HepG2 (cell line): ENCODE results near the gene RUVBL1. TPM values are rescaled to one million over a fixed set of nuclear protein-coding genes. Genes with fewer than 3 reads are reported as not detected.

Experiments used
- E2F1 ChIP-seq: sonication (generic); formaldehyde crosslinking; IDR thresholded peaks from 2 replicates; pipeline ENCODE4 v1.5.0; 2020; ENCODE audit warnings: missing genetic modification reagents
- ELK4 ChIP-seq: sonication (generic); formaldehyde crosslinking; IDR thresholded peaks from 2 replicates; pipeline ENCODE4 v1.9.0; 2021; ENCODE audit warnings: missing genetic modification reagents, borderline replicate concordance
- ESRRA ChIP-seq: sonication (generic); formaldehyde crosslinking; IDR thresholded peaks from 2 replicates; pipeline ENCODE4 v1.5.1; 2020; ENCODE audit warnings: mild to moderate bottlenecking, low read depth, missing genetic modification reagents
- GABPB1 ChIP-seq: IDR thresholded peaks from 2 replicates; pipeline ENCODE4 v1.6.1; 2016; ENCODE audit warnings: mild to moderate bottlenecking, missing genetic modification reagents, moderate library complexity, missing compliant biosample characterization
- GATAD1 ChIP-seq: IDR thresholded peaks from 2 replicates; pipeline ENCODE4 v1.6.1; 2016; ENCODE audit warnings: missing genetic modification reagents, missing compliant biosample characterization
- HBP1 ChIP-seq: IDR thresholded peaks from 2 replicates; pipeline ENCODE4 v1.6.1; 2016; ENCODE audit warnings: low read depth, control low read depth
- IKZF4 ChIP-seq: sonication (generic); formaldehyde crosslinking; IDR thresholded peaks from 2 replicates; pipeline ENCODE4 v1.5.1; 2020; ENCODE audit warnings: borderline replicate concordance, mild to moderate bottlenecking, low read depth, missing genetic modification reagents; ENCODE audit errors: not compliant biosample characterization
- IRF2 ChIP-seq: IDR thresholded peaks from 2 replicates; pipeline ENCODE4 v1.6.1; 2018; ENCODE audit warnings: missing genetic modification reagents, missing compliant biosample characterization
- NFE2 ChIP-seq: sonication (generic); formaldehyde crosslinking; IDR thresholded peaks from 2 replicates; pipeline ENCODE4 v1.4.0; 2020; ENCODE audit warnings: missing genetic modification reagents
- NFYB ChIP-seq: sonication (generic); formaldehyde crosslinking; IDR thresholded peaks from 2 replicates; pipeline ENCODE4 v1.4.0; 2020; ENCODE audit warnings: missing genetic modification reagents
- NR2F6 ChIP-seq, 2 experiments: IDR thresholded peaks; 2 replicates each; pipeline ENCODE4 v1.6.1; 2016; ENCODE audit warnings: antibody characterized with exemption in 1 of 2, mild to moderate bottlenecking in 1 of 2
- REL ChIP-seq: sonication (generic); formaldehyde crosslinking; conservative IDR thresholded peaks from 2 replicates; pipeline ENCODE4 v1.8.0; 2022; ENCODE audit warnings: mild to moderate bottlenecking, missing genetic modification reagents, moderate library complexity
- RELA ChIP-seq: sonication (generic); formaldehyde crosslinking; IDR thresholded peaks from 2 replicates; pipeline ENCODE4 v1.4.0; 2020; ENCODE audit warnings: missing genetic modification reagents
- SMAD1 ChIP-seq: sonication (generic); formaldehyde crosslinking; IDR thresholded peaks from 2 replicates; pipeline ENCODE4 v1.4.0; 2020; ENCODE audit warnings: missing genetic modification reagents, low read depth, mild to moderate bottlenecking, borderline replicate concordance
- ZNF44 ChIP-seq: sonication (generic); formaldehyde crosslinking; IDR thresholded peaks from 2 replicates; pipeline ENCODE4 v1.5.1; 2020; ENCODE audit warnings: mild to moderate bottlenecking, missing genetic modification reagents
- ZNF598 ChIP-seq: sonication (generic); formaldehyde crosslinking; IDR thresholded peaks from 2 replicates; pipeline ENCODE4 v1.5.1; 2020; ENCODE audit warnings: mild to moderate bottlenecking, missing genetic modification reagents, borderline replicate concordance
- ZNF703 ChIP-seq: sonication (generic); formaldehyde crosslinking; IDR thresholded peaks from 2 replicates; pipeline ENCODE4 v1.5.1; 2020; ENCODE audit warnings: missing genetic modification reagents, mild to moderate bottlenecking, moderate library complexity, borderline replicate concordance
- polyA plus RNA-seq, 8 experiments: library from polyadenylated mRNA; depleted of rRNA in 3 of 8; stranded (reverse) in 7 of 8; unstranded in 1 of 8; fragments of >200 nt; fragmentation: Illumina TruSeq in 4 of 8; extraction: Trizol in 4 of 8; gene quantifications; 2 replicates each; pipeline versions ENCODE4 v1.2.1 to v1.2.3, GENCODE V29; 2011 to 2016; ENCODE audit warnings: low read depth in 4 of 8, missing spikeins in 1 of 8, mixed read lengths in 1 of 8; ENCODE audit not compliant: insufficient read depth in 1 of 8
- total RNA-seq, 5 experiments: library from RNA; depleted of rRNA; stranded (reverse); fragments of >200 nt; fragmentation: Illumina TruSeq; extraction: Trizol; gene quantifications; 2 replicates each; pipeline ENCODE4 v1.2.3, GENCODE V29; 2016; ENCODE audit warnings: low read depth in 1 of 5
- TF ChIP-seq, protein P1 (sequence below): sonication (generic); formaldehyde crosslinking; IDR thresholded peaks from 2 replicates; pipeline ENCODE4 v1.4.0; 2020; ENCODE audit warnings: mild to moderate bottlenecking, missing genetic modification reagents
- TF ChIP-seq, protein P2 (sequence below): sonication (generic); formaldehyde crosslinking; IDR thresholded peaks from 2 replicates; pipeline ENCODE4 v1.8.0; 2022; ENCODE audit warnings: low read depth, missing genetic modification reagents
- TF ChIP-seq, protein P3 (sequence below): sonication (generic); formaldehyde crosslinking; IDR thresholded peaks from 2 replicates; pipeline ENCODE4 v1.4.0; 2020; ENCODE audit warnings: missing genetic modification reagents

The RUVBL1 gene
- total and polyA plus RNA-seq, 2 of the 13 experiments (the other 11 are each of a cell fraction or from before 2014, with no cell fraction given), result 32.7 to 86.3 TPM

DNA sequence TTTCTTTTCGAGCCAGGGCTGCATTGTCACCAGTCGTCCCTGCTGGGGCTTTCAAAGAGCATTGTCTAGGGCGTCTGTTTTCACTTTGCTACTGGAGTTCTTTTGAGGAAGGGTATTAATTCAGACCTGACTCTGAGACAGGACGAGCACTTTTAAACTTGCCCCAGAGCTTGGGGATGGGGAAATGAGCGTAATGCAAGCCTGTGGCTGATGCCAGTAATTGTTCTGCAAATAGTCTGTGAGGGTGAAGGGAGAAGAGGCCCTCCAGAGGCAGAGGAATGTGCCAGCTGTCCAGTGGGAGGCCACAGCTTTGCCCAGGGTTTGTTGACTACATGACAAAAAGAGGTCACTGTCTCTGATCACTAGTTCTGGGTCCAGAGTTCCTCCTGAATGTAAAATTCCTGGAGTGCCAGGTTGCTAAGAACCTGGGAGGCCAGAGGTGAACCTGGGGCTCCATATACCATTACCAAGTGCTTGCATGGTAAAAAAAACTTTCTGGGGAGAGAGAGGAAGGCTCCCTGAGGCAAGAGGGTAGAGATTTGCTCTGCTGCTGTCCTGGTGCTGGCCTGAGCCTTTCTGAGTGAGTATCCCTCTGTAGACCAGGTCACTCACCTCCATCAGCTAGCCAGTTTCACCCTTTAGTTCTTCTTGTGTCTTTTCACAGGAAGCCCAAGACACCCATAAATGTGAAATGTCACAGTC lies 44.5 kb upstream of the RUVBL1 start (continued):
- TF ChIP-seq ELK4 (CRISPR knock-in tag) (no peak), NFE2 (CRISPR knock-in tag) (no peak), IKZF4 (no peak), GATAD1 (CRISPR knock-in tag) (0 out of 2 replicates have a peak, but pooled peaks have one; percentile 38), SMAD1 (CRISPR knock-in tag) (no peak), E2F1 (CRISPR knock-in tag) (no peak), IRF2 (CRISPR knock-in tag) (peak; percentile 84), ESRRA (CRISPR knock-in tag) (peak; percentile 83), NFYB (peak; percentile 29; the same call in 1 of the 2 replicates), NR2F6 (IDR thresholded peaks at IDR 0.05) (peak; percentile 88), NR2F6 (CRISPR knock-in tag; IDR thresholded peaks at IDR 0.05) (peak; percentile 91), RELA (CRISPR knock-in tag) (no peak), ZNF44 (no peak), HBP1 (CRISPR knock-in tag) (peak; percentile 58; the same call in 1 of the 2 replicates), REL (CRISPR knock-in tag) (no peak), GABPB1 (CRISPR knock-in tag) (no peak), ZNF703 (CRISPR knock-in tag) (no peak), ZNF598 (CRISPR knock-in tag) (no peak)
- TF ChIP-seq, protein P1, sequence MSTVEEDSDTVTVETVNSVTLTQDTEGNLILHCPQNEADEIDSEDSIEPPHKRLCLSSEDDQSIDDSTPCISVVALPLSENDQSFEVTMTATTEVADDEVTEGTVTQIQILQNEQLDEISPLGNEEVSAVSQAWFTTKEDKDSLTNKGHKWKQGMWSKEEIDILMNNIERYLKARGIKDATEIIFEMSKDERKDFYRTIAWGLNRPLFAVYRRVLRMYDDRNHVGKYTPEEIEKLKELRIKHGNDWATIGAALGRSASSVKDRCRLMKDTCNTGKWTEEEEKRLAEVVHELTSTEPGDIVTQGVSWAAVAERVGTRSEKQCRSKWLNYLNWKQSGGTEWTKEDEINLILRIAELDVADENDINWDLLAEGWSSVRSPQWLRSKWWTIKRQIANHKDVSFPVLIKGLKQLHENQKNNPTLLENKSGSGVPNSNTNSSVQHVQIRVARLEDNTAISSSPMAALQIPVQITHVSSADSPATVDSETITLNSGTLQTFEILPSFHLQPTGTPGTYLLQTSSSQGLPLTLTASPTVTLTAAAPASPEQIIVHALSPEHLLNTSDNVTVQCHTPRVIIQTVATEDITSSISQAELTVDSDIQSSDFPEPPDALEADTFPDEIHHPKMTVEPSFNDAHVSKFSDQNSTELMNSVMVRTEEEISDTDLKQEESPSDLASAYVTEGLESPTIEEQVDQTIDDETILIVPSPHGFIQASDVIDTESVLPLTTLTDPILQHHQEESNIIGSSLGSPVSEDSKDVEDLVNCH (CRISPR knock-in tag), result no peak
- TF ChIP-seq, protein P2, sequence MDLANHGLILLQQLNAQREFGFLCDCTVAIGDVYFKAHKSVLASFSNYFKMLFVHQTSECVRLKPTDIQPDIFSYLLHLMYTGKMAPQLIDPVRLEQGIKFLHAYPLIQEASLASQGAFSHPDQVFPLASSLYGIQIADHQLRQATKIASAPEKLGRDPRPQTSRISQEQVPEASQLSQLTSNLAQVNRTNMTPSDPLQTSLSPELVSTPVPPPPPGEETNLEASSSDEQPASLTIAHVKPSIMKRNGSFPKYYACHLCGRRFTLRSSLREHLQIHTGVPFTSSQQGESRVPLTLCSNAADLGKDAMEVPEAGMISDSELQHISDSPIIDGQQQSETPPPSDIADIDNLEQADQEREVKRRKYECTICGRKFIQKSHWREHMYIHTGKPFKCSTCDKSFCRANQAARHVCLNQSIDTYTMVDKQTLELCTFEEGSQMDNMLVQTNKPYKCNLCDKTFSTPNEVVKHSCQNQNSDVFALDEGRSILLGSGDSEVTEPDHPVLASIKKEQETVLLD (CRISPR knock-in tag), result no peak
- TF ChIP-seq, protein P3, sequence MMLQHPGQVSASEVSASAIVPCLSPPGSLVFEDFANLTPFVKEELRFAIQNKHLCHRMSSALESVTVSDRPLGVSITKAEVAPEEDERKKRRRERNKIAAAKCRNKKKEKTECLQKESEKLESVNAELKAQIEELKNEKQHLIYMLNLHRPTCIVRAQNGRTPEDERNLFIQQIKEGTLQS, result 0 out of 2 replicates have a peak, but pooled peaks have one; percentile 17
